Natural killer cell treated with Interleukin-12 subunit alpha and Interleukin-12 subunit beta and Interleukin-15 and Interleukin-18, amount 100 ng/mL, for 72 hours (primary cell): ENCODE measurements around the gene MAPK8IP1. TPM values are rescaled to one million over a fixed set of nuclear protein-coding genes. Genes with fewer than 3 reads are reported as not detected.
"Not testable (repeated sequence)": the region's sequence is repeated elsewhere in the genome, so short reads cannot be mapped to it uniquely, and the experiment has no call there.

Experiments
- ATAC-seq, 2 donors: fragments of 150-1000 bp; cut with Tn5 transposase in 1 of 2; sonication (Bioruptor Pico), chemical (Tn5 transposase) in 1 of 2; 2 replicates each; pipeline ENCODE4 v1.10.0; 2021
- DNase-seq: peaks from one replicate; pipeline ENCODE4 v3.0.0; 2022; ENCODE audit warnings: low spot score
- H3K27ac Mint-ChIP-seq, 2 donors: 1 replicate in 1 of 2; 2 replicates in 1 of 2; pipeline ENCODE4 v1.8.0; 2022; ENCODE audit warnings: mixed read lengths in 2 of 2, mild to moderate bottlenecking in 1 of 2, moderate library complexity in 1 of 2
- H3K27me3 Mint-ChIP-seq, 2 donors: 1 replicate in 1 of 2; 2 replicates in 1 of 2; pipeline ENCODE4 v1.8.0; 2022; ENCODE audit warnings: mixed read lengths in 2 of 2
- H3K36me3 Mint-ChIP-seq: one replicate; pipeline ENCODE4 v1.8.0; 2022; ENCODE audit warnings: mixed read lengths
- H3K4me1 Mint-ChIP-seq, 2 donors: 1 replicate in 1 of 2; 2 replicates in 1 of 2; pipeline ENCODE4 v1.8.0; 2022; ENCODE audit warnings: low read depth in 2 of 2, mixed read lengths in 2 of 2, mild to moderate bottlenecking in 1 of 2
- H3K4me3 Mint-ChIP-seq: one replicate; pipeline ENCODE4 v1.8.0; 2022; ENCODE audit warnings: mixed read lengths
- H3K9me3 Mint-ChIP-seq: 2 replicates; pipeline ENCODE4 v1.8.0; 2022; ENCODE audit warnings: mixed read lengths
- total RNA-seq, 2 donors: library from RNA; stranded (reverse); gene quantifications; one replicate each; pipeline ENCODE4 v1.2.3, GENCODE V29; 2022

MAPK8IP1 gene
- total RNA-seq, 2 donors from 2014 or later = 2.0 to 3.4 TPM

DNA sequence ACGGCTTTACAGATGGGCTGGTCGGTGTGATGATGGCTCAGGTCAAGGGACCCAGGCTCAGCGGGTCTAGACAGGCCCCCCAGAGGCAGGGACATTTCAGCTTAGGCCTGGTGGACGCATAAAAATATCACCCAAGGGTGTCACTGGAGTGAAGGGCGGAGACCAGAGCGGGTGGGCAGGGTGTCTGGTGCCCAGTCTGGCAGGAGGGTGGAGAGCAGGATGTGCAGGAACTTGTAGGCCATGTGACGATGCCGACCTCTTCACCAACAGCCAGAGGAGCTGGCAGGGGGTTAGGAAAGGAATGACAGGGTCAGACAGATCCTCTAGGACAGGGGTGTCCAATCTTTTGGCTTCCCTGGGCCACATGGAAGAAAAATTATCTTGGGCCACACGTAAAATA lies 4.5 kb downstream of the MAPK8IP1 start:
- Mint-ChIP-seq H3K36me3 (no peaks in the 10 kb centered on the region), H3K27me3 (peaks cover 0 to 4% of the 10 kb centered on the region in 2 donors), H3K4me3 (no peak overlapping the region), H3K4me1 (peaks cover 4% of the 10 kb centered on the region in 2 donors), H3K9me3 (no peaks in the 10 kb centered on the region), H3K27ac (no peak overlapping the region)
- no peak for ATAC-seq
- DNase-seq = no peak

- no peak overlapping the region for H3K27ac Mint-ChIP-seq
- peaks cover 0 to 7% of the 10 kb centered on the region in 2 donors for H3K27me3 Mint-ChIP-seq
- no peak overlapping the region for H3K4me3 Mint-ChIP-seq
- H3K9me3 Mint-ChIP-seq = no peaks in the 10 kb centered on the region
- DNase-seq (no peak), ATAC-seq (no peak)
- H3K4me1 Mint-ChIP-seq = no peaks in the 10 kb centered on the region
- H3K36me3 Mint-ChIP-seq = no peaks in the 10 kb centered on the region
These were observed 5.6 kb downstream of the MAPK8IP1 start for GRCh38 chr11:45890886-45891550.

- H3K27me3 Mint-ChIP-seq = peaks cover 0 to 7% of the 10 kb centered on the region in 2 donors
- no peak overlapping the region for H3K4me3 Mint-ChIP-seq
- no peaks in the 10 kb centered on the region for H3K36me3 Mint-ChIP-seq
- no peaks in the 10 kb centered on the region for H3K4me1 Mint-ChIP-seq
- ATAC-seq = no peak
- H3K27ac Mint-ChIP-seq = no peak overlapping the region
- no peaks in the 10 kb centered on the region for H3K9me3 Mint-ChIP-seq
- DNase-seq = no peak
These were observed 7.4 kb downstream of the MAPK8IP1 start for GRCh38 chr11:45892856-45893255.

DNA sequence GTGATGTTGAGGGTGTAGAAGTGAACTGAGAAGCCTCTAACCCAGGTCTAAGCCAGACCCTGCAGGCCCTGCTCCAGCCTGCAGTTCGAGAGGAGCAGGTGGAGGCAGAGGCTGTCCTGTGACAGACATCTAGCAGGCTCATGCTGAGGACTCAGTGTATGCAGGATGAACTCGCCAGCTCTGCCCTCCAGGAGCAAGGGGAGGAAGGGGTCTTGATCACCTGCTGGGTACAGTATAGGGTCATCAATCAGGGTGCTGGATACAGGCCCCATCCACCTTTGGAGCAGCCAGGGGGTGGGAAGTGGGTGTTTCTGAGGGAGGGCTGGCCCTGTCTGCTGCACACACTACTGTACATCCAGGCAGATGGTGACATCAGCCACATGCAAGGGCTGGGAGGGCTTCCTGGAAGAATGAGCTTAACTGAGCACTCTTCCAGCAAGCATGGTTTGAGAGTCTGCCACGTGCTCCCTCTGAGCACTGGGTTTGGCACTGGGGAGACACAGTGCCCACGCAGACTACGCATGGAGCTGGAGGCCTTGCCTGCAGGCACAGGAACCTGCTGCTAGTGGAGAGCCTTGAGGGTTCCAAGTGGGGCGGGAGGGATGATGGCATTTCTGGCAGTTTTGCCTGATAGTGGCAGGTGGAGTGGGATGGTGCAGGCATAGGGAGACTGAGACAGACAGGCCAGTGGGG lies 9.2 kb downstream of the MAPK8IP1 start:
- Mint-ChIP-seq H3K27me3 (peaks cover 0 to 9% of the 10 kb centered on the region in 2 donors), H3K27ac (no peak overlapping the region), H3K9me3 (no peaks in the 10 kb centered on the region), H3K4me1 (no peaks in the 10 kb centered on the region), H3K4me3 (no peak overlapping the region), H3K36me3 (no peaks in the 10 kb centered on the region)
- ATAC-seq = no peak
- DNase-seq = no peak

DNA sequence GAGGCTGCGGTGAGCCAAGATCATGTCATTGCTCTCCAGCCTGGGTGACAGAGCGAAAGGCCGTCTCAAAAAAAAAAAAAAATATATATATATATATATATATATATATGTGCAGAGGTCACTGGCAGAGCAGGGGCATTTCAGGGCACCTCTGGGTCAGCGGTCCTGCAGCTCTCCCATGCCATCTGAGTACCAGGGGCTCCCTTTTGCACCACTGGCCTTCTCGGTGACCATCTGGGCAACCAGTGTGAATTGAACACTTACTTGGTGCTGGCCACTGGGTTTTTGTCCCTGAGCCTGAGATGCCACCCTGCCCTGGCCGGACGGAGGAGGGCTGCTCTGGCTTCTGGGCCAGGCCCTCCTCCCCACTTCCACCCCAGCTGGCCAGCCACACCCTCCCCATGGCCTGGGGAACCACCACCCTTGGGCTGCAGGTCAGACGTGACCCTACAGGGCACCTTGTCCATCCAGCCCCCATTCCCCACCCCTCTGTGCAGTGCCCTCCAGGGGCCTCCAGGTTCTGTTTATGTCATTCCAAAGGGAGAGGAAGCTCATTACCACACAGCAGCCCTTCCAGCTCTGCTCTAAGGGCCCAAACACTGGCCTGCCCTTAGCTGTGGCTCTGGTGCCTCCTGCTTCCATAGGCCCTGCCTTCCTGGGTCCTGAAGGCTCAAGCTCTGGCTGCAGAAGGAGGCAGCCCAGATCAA lies 10.3 kb downstream of the MAPK8IP1 start:
- Mint-ChIP-seq H3K27ac (no peak overlapping the region), H3K9me3 (no peaks in the 10 kb centered on the region), H3K36me3 (no peaks in the 10 kb centered on the region), H3K4me3 (no peak overlapping the region), H3K4me1 (peaks cover 0 to 3% of the 10 kb centered on the region in 2 donors), H3K27me3 (peaks cover 0 to 13% of the 10 kb centered on the region in 2 donors)
- no peak for DNase-seq
- no peak for ATAC-seq

DNA sequence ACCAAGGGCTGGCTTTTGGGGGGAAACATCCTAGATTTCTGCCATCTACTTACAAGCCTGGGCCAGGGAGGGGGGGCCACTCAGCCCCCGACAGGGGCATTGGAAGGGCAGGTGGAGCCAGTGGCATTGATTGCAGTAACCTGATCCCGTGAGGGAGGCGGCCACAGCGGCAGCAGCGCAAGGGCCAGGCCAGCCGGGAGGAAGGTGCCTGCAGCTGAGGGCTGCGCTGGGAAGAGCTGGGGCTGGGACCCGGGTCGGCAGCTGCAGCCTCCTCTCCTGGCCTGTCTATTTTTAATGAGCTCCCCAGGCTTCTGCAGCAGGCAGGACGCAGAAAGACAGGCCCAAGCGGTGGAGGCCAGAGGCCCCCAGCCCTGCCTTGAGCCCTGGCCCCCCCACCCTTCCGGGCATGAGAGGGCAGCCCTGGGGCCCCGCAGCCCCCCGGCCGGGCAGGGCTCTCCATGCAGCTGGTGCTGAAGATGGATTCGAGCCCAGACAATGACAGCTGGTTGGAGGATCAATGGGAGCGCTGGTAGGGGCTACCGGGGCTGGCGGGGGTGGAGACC lies 11.1 kb downstream of the MAPK8IP1 start:
- Mint-ChIP-seq H3K27me3 (peaks cover 0 to 13% of the 10 kb centered on the region in 2 donors), H3K36me3 (no peaks in the 10 kb centered on the region), H3K9me3 (no peaks in the 10 kb centered on the region), H3K4me3 (no peak overlapping the region), H3K27ac (no peak overlapping the region), H3K4me1 (peaks cover 0 to 4% of the 10 kb centered on the region in 2 donors)
- no peak for ATAC-seq
- DNase-seq = no peak

- no peak overlapping the region for H3K4me3 Mint-ChIP-seq
- H3K9me3 Mint-ChIP-seq = no peaks in the 10 kb centered on the region
- peaks cover 0 to 13% of the 10 kb centered on the region in 2 donors for H3K27me3 Mint-ChIP-seq
- ATAC-seq (no peak), DNase-seq (no peak)
- H3K36me3 Mint-ChIP-seq = no peaks in the 10 kb centered on the region
- H3K4me1 Mint-ChIP-seq = peaks cover 0 to 4% of the 10 kb centered on the region in 2 donors
- H3K27ac Mint-ChIP-seq = no peak overlapping the region
These were observed 12.1 kb downstream of the MAPK8IP1 start for GRCh38 chr11:45897556-45897955.

GRCh38 chr11:45899086-45899447 lies 13.6 kb downstream of the MAPK8IP1 start:
- Mint-ChIP-seq H3K4me3 (peak overlapping the region; percentile 53), H3K27me3 (peaks cover 0 to 13% of the 10 kb centered on the region in 2 donors), H3K36me3 (no peaks in the 10 kb centered on the region), H3K27ac (no peak overlapping the region), H3K9me3 (no peaks in the 10 kb centered on the region), H3K4me1 (peaks cover 0 to 4% of the 10 kb centered on the region in 2 donors)
- DNase-seq (no peak), ATAC-seq (no peak)

- peak overlapping the region; percentile 53 for H3K4me3 Mint-ChIP-seq
- H3K27me3 Mint-ChIP-seq = peaks cover 0 to 11% of the 10 kb centered on the region in 2 donors
- peaks cover 0 to 4% of the 10 kb centered on the region in 2 donors for H3K4me1 Mint-ChIP-seq
- H3K36me3 Mint-ChIP-seq = no peaks in the 10 kb centered on the region
- DNase-seq = peak; percentile 78
- H3K9me3 Mint-ChIP-seq = no peaks in the 10 kb centered on the region
- ATAC-seq = peak; percentile 81 to 88
- H3K27ac Mint-ChIP-seq = no peak overlapping the region
These were observed 14.2 kb downstream of the MAPK8IP1 start for GRCh38 chr11:45899448-45900174.

- not testable (repeated sequence) for H3K27ac Mint-ChIP-seq, H3K27me3 Mint-ChIP-seq, H3K36me3 Mint-ChIP-seq, DNase-seq, H3K4me1 Mint-ChIP-seq, H3K9me3 Mint-ChIP-seq, ATAC-seq
- H3K4me3 Mint-ChIP-seq = peak overlapping the region; percentile 65
These were observed 14.8 kb downstream of the MAPK8IP1 start for GRCh38 chr11:45900175-45900800.

DNA sequence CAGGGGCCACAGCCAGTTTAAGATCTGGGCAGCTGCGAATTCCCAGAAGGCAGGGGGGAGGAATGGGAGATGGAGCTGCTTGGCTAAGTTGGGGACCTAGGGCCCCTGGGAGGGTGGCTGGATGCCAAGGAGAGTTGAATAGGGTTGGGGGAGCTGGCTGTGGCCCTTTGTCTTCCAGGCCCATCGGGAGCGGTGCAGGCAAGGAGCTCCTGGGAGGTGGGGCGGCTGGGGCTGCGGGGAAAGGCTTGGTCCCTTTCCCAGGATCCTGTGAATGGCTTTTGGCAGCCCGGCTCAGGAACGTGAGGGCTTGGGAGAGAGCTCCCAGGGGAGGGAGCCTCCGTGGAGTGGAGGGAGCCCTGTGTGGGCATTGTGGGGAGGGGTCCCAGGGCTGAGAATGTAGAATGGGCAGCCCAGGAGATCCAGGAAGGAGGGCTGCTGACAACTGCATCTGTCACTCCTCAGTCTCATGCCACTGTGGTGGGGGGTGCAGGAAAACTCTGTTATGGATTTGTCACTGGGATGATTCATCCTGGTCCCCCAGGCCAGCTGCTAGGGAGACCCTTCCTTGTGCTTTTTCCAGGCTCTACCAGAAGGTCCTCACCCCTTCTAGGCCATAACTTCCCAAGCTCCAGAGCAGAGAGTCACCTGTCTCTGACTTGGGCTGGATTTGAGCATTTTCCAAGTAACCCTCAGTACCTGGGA lies 15.6 kb downstream of the MAPK8IP1 start:
- Mint-ChIP-seq H3K4me3 (peak overlapping the region; percentile 65), H3K36me3 (no peaks in the 10 kb centered on the region), H3K27ac (no peak overlapping the region), H3K9me3 (no peaks in the 10 kb centered on the region), H3K27me3 (peaks cover 0 to 7% of the 10 kb centered on the region in 2 donors), H3K4me1 (peaks cover 0 to 4% of the 10 kb centered on the region in 2 donors)
- no peak for ATAC-seq
- DNase-seq = no peak

- Mint-ChIP-seq H3K4me3 (no peak overlapping the region), H3K27ac (no peak overlapping the region), H3K4me1 (peaks cover 5 to 9% of the 10 kb centered on the region in 2 donors), H3K9me3 (no peaks in the 10 kb centered on the region), H3K36me3 (no peaks in the 10 kb centered on the region), H3K27me3 (peaks cover 0 to 7% of the 10 kb centered on the region in 2 donors)
- no peak for DNase-seq
- ATAC-seq = no peak
These were observed 16.2 kb downstream of the MAPK8IP1 start for GRCh38 chr11:45901626-45902025.
